OCI-LY1 (cell line): ENCODE data around the gene TEKT1.

Source experiments
- H2AFZ ChIP-seq: fragments of 200-600 bp; sonication (generic), shearing (Covaris generic); 2 replicates; pipeline ENCODE4 v1.6.0; 2014; ENCODE audit warnings: antibody characterized with exemption, mild to moderate bottlenecking, low read length
- H3F3A ChIP-seq: fragments of 200-600 bp; sonication (generic), shearing (Covaris generic); 2 replicates; pipeline ENCODE4 v1.6.0; 2014; ENCODE audit warnings: mild to moderate bottlenecking, antibody characterized with exemption, low read length, moderate library complexity; ENCODE audit not compliant: insufficient read depth
- H3K27ac ChIP-seq: fragments of 200-600 bp; sonication (generic); 2 replicates; pipeline ENCODE4 v1.5.1; 2014; ENCODE audit warnings: low read length, mixed run types, mild to moderate bottlenecking, low read depth; ENCODE audit not compliant: poor library complexity, severe bottlenecking
- H3K27me3 ChIP-seq: fragments of 200-600 bp; sonication (generic); 2 replicates; pipeline ENCODE4 v1.6.0; 2014; ENCODE audit warnings: antibody characterized with exemption, mild to moderate bottlenecking, low read length, moderate library complexity; ENCODE audit not compliant: insufficient read depth
- H3K36me3 ChIP-seq: fragments of 200-600 bp; sonication (generic); 2 replicates; pipeline ENCODE4 v1.6.1; 2014; ENCODE audit warnings: mild to moderate bottlenecking, antibody characterized with exemption, low read length, moderate library complexity, mixed read lengths; ENCODE audit not compliant: insufficient read depth
- H3K4me1 ChIP-seq: fragments of 200-600 bp; sonication (generic); 2 replicates; pipeline ENCODE4 v1.5.1; 2014; ENCODE audit warnings: mild to moderate bottlenecking, low read length, moderate library complexity; ENCODE audit not compliant: insufficient read depth, severe bottlenecking
- H3K4me2 ChIP-seq: fragments of 200-600 bp; sonication (generic), shearing (Covaris generic); 2 replicates; pipeline ENCODE4 v1.6.1; 2014; ENCODE audit warnings: low read length
- H3K4me3 ChIP-seq: fragments of 200-600 bp; sonication (generic); 2 replicates; pipeline ENCODE4 v1.5.1; 2014; ENCODE audit warnings: low read length, low read depth, mild to moderate bottlenecking, mixed read lengths; ENCODE audit not compliant: poor library complexity, severe bottlenecking
- H3K79me2 ChIP-seq: fragments of 200-600 bp; shearing (Covaris generic); 2 replicates; pipeline ENCODE4 v1.6.1; 2016; ENCODE audit warnings: mixed run types, low read length, mixed read lengths; ENCODE audit not compliant: insufficient read depth
- H3K9ac ChIP-seq: fragments of 200-600 bp; sonication (generic), shearing (Covaris generic); 2 replicates; pipeline ENCODE4 v1.6.1; 2014; ENCODE audit warnings: mild to moderate bottlenecking, low read length, mixed read lengths
- H3K9me2 ChIP-seq: fragments of 200-600 bp; sonication (generic), shearing (Covaris generic); 2 replicates; pipeline ENCODE4 v1.6.1; 2014; ENCODE audit warnings: low read depth, mild to moderate bottlenecking, low read length, mixed read lengths
- H3K9me3 ChIP-seq: fragments of 200-600 bp; shearing (Covaris generic); 2 replicates; pipeline ENCODE4 v1.6.1; 2014; ENCODE audit warnings: low read length, mixed read lengths
- H4K20me1 ChIP-seq: fragments of 200-600 bp; sonication (generic), shearing (Covaris generic); 2 replicates; pipeline ENCODE4 v1.6.0; 2016; ENCODE audit warnings: mild to moderate bottlenecking, low read length; ENCODE audit not compliant: insufficient read depth
- CTCF ChIP-seq: fragments of 200-600 bp; sonication (generic), shearing (Covaris generic); IDR thresholded peaks from 2 replicates; pipeline ENCODE4 v1.5.1; 2017; ENCODE audit warnings: mild to moderate bottlenecking, antibody characterized with exemption, low read length, moderate library complexity, mixed read lengths
- EZH2 ChIP-seq: fragments of 200-600 bp; sonication (generic), shearing (Covaris generic); IDR thresholded peaks from 2 replicates; pipeline ENCODE4 v1.8.0; 2017; ENCODE audit warnings: borderline replicate concordance, mixed run types, mild to moderate bottlenecking, antibody characterized with exemption, low read length, moderate library complexity, mixed read lengths

Gene TEKT1

DNA sequence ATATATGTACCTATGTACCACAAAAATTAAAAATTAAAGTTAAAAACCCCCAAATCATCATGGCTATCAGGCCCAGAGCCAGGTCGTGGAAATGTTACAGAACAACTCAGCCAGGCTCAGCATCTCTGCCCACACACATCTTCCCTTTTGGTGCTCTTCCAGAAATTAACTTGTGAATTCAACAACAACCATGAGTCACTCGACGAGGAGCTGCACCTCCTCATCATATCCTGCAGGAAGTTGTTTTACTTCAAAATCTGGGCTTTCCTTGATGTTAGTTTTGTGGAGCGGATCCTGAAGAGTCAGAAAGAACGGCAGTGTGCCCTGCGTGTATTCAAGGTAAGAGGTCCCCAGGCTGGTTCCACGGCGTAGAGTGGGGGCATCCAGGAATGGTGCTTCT is 44.9 kb downstream of the TEKT1 start:
- no peaks in the 10 kb centered on the region for H3K9me2 ChIP-seq
- no peak overlapping the region for H3K9ac ChIP-seq
- H3K9me3 ChIP-seq: no peaks in the 10 kb centered on the region
- H2AFZ ChIP-seq: no peak overlapping the region
- TF ChIP-seq EZH2 (no peak), CTCF (no peak)
- H3K36me3 ChIP-seq: no peaks in the 10 kb centered on the region
- H3K27ac ChIP-seq: no peak overlapping the region
- no peaks in the 10 kb centered on the region for H3K4me1 ChIP-seq
- no peaks in the 10 kb centered on the region for H3K79me2 ChIP-seq
- H3F3A ChIP-seq: no peaks in the 10 kb centered on the region
- no peak overlapping the region for H3K4me2 ChIP-seq
- H4K20me1 ChIP-seq: no peaks in the 10 kb centered on the region
- no peaks in the 10 kb centered on the region for H3K27me3 ChIP-seq
- H3K4me3 ChIP-seq: no peak overlapping the region

DNA sequence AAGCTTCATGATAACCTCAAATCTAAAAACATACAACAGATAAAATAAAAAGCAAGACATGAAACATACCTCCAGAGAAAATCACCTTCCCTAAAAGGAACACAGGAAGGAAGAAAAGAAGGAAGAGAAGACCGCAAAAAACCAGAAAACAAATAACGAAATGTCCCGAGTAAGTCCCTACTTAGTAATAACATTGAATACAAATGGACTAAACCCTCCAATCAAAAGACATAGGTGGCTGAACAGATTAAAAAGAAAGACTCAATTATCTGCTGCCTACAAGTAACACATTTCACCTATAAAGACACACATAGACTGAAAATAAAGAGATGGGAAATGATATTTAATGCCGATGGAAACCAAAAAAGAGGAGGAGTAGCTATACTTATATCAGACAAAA is 49.3 kb downstream of the TEKT1 start:
- H3K4me1 ChIP-seq: no peaks in the 10 kb centered on the region
- no peaks in the 10 kb centered on the region for H3K9me2 ChIP-seq
- TF ChIP-seq EZH2 (no peak), CTCF (no peak)
- no peak overlapping the region for H2AFZ ChIP-seq
- H3K4me3 ChIP-seq: no peak overlapping the region
- no peak overlapping the region for H3K27ac ChIP-seq
- H3K9ac ChIP-seq: no peak overlapping the region
- no peaks in the 10 kb centered on the region for H3K9me3 ChIP-seq
- H3K27me3 ChIP-seq: no peaks in the 10 kb centered on the region
- no peak overlapping the region for H3K4me2 ChIP-seq
- H4K20me1 ChIP-seq: no peaks in the 10 kb centered on the region
- H3K36me3 ChIP-seq: no peaks in the 10 kb centered on the region
- H3K79me2 ChIP-seq: no peaks in the 10 kb centered on the region
- no peaks in the 10 kb centered on the region for H3F3A ChIP-seq

GRCh38 chr17:6780886-6781285 is 50.6 kb downstream of the TEKT1 start:
- Histone ChIP-seq H3K9ac (no peak overlapping the region), H3K4me3 (no peak overlapping the region), H3K4me1 (no peaks in the 10 kb centered on the region), H4K20me1 (no peaks in the 10 kb centered on the region), H2AFZ (no peak overlapping the region), H3K27me3 (no peaks in the 10 kb centered on the region), H3K9me3 (no peaks in the 10 kb centered on the region), H3K79me2 (no peaks in the 10 kb centered on the region), H3F3A (no peaks in the 10 kb centered on the region), H3K9me2 (no peaks in the 10 kb centered on the region), H3K27ac (no peak overlapping the region), H3K4me2 (no peak overlapping the region), H3K36me3 (no peaks in the 10 kb centered on the region)
- no peak for TF ChIP-seq EZH2
- TF ChIP-seq CTCF: no peak
